Epithelial cell of proximal tubule (primary cell): ENCODE measurements around the gene HENMT1. TPM values are rescaled to one million over a fixed set of nuclear protein-coding genes. Genes with fewer than 3 reads are reported as not detected.

Experiments used
- DNase-seq: peaks from one replicate; pipeline ENCODE4 v3.0.0-alpha.2; 2011; ENCODE audit warnings: low read depth
- H3K4me3 ChIP-seq: 2 replicates; pipeline ENCODE4 v1.5.1; 2011; ENCODE audit warnings: low read depth, mild to moderate bottlenecking, low read length
- CTCF ChIP-seq: conservative IDR thresholded peaks from 2 replicates; pipeline ENCODE4 v1.5.1; 2012; ENCODE audit warnings: low read depth, mild to moderate bottlenecking, low read length
- total RNA-seq: library from RNA; depleted of rRNA; stranded (reverse); fragments of >200 nt; gene quantifications from 2 replicates; pipeline ENCODE4 v1.2.3, GENCODE V29; 2015

HENMT1 gene
- total RNA-seq, 1 donor from 2014 or later: 2.8 TPM

GRCh38 chr1:108699375-108700332, 38.8 kb upstream of the HENMT1 start:
- no peak for TF ChIP-seq CTCF
- DNase-seq: no peak
- no peak overlapping the region for H3K4me3 ChIP-seq

GRCh38 chr1:108695535-108695934, 34.6 kb upstream of the HENMT1 start:
- DNase-seq: no peak
- H3K4me3 ChIP-seq: no peak overlapping the region
- TF ChIP-seq CTCF: no peak

GRCh38 chr1:108692724-108693655, 32.1 kb upstream of the HENMT1 start:
- TF ChIP-seq CTCF: peak; percentile 24
- H3K4me3 ChIP-seq: peak overlapping the region; percentile 94
- no peak for DNase-seq

GRCh38 chr1:108691942-108692723, 31.2 kb upstream of the HENMT1 start, which contains the start of gene PRPF38B:
PRPF38B (plus strand) TSS chr1:108692310; CDS start chr1:108692592, 282 bp downstream.
- DNase-seq: no peak
- H3K4me3 ChIP-seq: peak within 1 kb of the TSS; percentile 94
- no peak for TF ChIP-seq CTCF

GRCh38 chr1:108691128-108691941, 30.4 kb upstream of the HENMT1 start:
- TF ChIP-seq CTCF: no peak
- peak overlapping the region; percentile 94 for H3K4me3 ChIP-seq
- DNase-seq: no peak
